Loucy (cell line): Measurements from ENCODE around the gene UGT8.
"Not testable (repeated sequence)": the region's sequence is repeated elsewhere in the genome, so short reads cannot be mapped to it uniquely, and the experiment has no call there.

Source experiments
- H2AFZ ChIP-seq: fragments of 200-600 bp; sonication (generic); 2 replicates; pipeline ENCODE4 v1.6.0; 2016; ENCODE audit warnings: antibody characterized with exemption, mild to moderate bottlenecking, low read length, moderate library complexity
- H3F3A ChIP-seq: fragments of 200-600 bp; 2 replicates; pipeline ENCODE4 v1.6.0; 2016; ENCODE audit warnings: antibody characterized with exemption, low read depth, mild to moderate bottlenecking
- H3K27me3 ChIP-seq: fragments of 200-600 bp; sonication (generic); 2 replicates; pipeline ENCODE4 v1.6.1; 2014; ENCODE audit warnings: low read length, mild to moderate bottlenecking; ENCODE audit not compliant: insufficient read depth, poor library complexity, severe bottlenecking
- H3K36me3 ChIP-seq: fragments of 200-600 bp; sonication (generic); 2 replicates; pipeline ENCODE4 v1.6.1; 2016; ENCODE audit warnings: low read length; ENCODE audit not compliant: insufficient read depth
- H3K4me1 ChIP-seq: fragments of 200-600 bp; sonication (generic); 2 replicates; pipeline ENCODE4 v1.5.1; 2014; ENCODE audit warnings: low read length, mild to moderate bottlenecking; ENCODE audit not compliant: insufficient read depth, poor library complexity, severe bottlenecking
- H3K4me2 ChIP-seq: fragments of 200-600 bp; sonication (generic); 2 replicates; pipeline ENCODE4 v1.6.0; 2014; ENCODE audit warnings: antibody characterized with exemption, low read length, low read depth, mild to moderate bottlenecking; ENCODE audit not compliant: poor library complexity, severe bottlenecking
- H3K4me3 ChIP-seq: fragments of 200-600 bp; sonication (generic); 2 replicates; pipeline ENCODE4 v1.5.1; 2014; ENCODE audit warnings: low read length, mild to moderate bottlenecking, mixed read lengths; ENCODE audit not compliant: poor library complexity, severe bottlenecking
- H3K79me2 ChIP-seq: fragments of 200-600 bp; sonication (generic); 2 replicates; pipeline ENCODE4 v1.6.1; 2014; ENCODE audit warnings: low read length; ENCODE audit not compliant: insufficient read depth
- H3K9ac ChIP-seq: fragments of 200-600 bp; sonication (generic); 2 replicates; pipeline ENCODE4 v1.6.0; 2014; ENCODE audit warnings: mild to moderate bottlenecking, low read depth, low read length, moderate library complexity; ENCODE audit not compliant: poor library complexity, severe bottlenecking
- H3K9me2 ChIP-seq: fragments of 200-600 bp; sonication (generic); replicated peaks from 2 replicates; pipeline ENCODE4 v1.6.1; 2016; ENCODE audit warnings: low read depth, low read length, mixed read lengths
- H3K9me3 ChIP-seq: fragments of 200-600 bp; sonication (generic); 2 replicates; pipeline ENCODE4 v1.6.1; 2014; ENCODE audit warnings: mild to moderate bottlenecking, antibody characterized with exemption, low read length, low read depth; ENCODE audit not compliant: insufficient read depth
- H4K20me1 ChIP-seq: fragments of 200-600 bp; sonication (generic); 2 replicates; pipeline ENCODE4 v1.6.0; 2014; ENCODE audit warnings: antibody characterized with exemption, low read length, mild to moderate bottlenecking; ENCODE audit not compliant: insufficient read depth, poor library complexity, severe bottlenecking
- EZH2phosphoT487 ChIP-seq: fragments of 200-600 bp; IDR thresholded peaks from 2 replicates; pipeline ENCODE4 v1.6.1; 2018; ENCODE audit warnings: antibody characterized with exemption, mild to moderate bottlenecking, moderate library complexity, borderline replicate concordance
- TF ChIP-seq, protein P1 (sequence below): fragments of 200-600 bp; sonication (generic); conservative IDR thresholded peaks from 2 replicates; pipeline ENCODE4 v1.5.1; 2014; ENCODE audit warnings: mild to moderate bottlenecking, antibody characterized with exemption, low read length

The UGT8 gene

DNA sequence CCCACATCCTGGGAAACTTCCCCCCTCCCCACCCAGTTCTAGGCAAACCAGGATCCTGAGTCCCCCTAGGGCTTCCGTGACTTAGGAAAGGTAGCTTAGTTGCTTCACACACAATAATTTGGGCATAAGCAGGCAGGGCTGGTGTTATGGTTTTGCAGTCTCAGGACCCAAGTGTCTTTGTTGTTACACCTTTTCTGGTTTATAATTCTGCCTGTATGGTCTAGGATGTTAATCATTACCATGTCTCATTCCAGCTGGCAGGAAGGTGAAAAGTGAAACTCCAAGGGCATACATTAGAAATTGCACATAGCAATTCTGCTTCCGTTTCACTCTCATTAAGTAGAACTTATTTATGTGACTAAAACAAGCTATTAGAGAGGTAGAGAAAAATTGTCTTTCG is 16.8 kb downstream of the UGT8 start:
- no peak overlapping the region for H3K4me3 ChIP-seq
- H3K9ac ChIP-seq: no peak overlapping the region
- no peak overlapping the region for H3K4me2 ChIP-seq
- no peaks in the 10 kb centered on the region for H3F3A ChIP-seq
- H3K9me3 ChIP-seq: no peaks in the 10 kb centered on the region
- H3K4me1 ChIP-seq: no peaks in the 10 kb centered on the region
- H3K27me3 ChIP-seq: no peaks in the 10 kb centered on the region
- no peaks in the 10 kb centered on the region for H3K36me3 ChIP-seq
- no peak overlapping the region for H2AFZ ChIP-seq
- TF ChIP-seq EZH2phosphoT487: no peak
- TF ChIP-seq, protein P1, sequence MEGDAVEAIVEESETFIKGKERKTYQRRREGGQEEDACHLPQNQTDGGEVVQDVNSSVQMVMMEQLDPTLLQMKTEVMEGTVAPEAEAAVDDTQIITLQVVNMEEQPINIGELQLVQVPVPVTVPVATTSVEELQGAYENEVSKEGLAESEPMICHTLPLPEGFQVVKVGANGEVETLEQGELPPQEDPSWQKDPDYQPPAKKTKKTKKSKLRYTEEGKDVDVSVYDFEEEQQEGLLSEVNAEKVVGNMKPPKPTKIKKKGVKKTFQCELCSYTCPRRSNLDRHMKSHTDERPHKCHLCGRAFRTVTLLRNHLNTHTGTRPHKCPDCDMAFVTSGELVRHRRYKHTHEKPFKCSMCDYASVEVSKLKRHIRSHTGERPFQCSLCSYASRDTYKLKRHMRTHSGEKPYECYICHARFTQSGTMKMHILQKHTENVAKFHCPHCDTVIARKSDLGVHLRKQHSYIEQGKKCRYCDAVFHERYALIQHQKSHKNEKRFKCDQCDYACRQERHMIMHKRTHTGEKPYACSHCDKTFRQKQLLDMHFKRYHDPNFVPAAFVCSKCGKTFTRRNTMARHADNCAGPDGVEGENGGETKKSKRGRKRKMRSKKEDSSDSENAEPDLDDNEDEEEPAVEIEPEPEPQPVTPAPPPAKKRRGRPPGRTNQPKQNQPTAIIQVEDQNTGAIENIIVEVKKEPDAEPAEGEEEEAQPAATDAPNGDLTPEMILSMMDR: no peak
- H3K9me2 ChIP-seq: no peaks in the 10 kb centered on the region
- no peaks in the 10 kb centered on the region for H3K79me2 ChIP-seq
- no peaks in the 10 kb centered on the region for H4K20me1 ChIP-seq

DNA sequence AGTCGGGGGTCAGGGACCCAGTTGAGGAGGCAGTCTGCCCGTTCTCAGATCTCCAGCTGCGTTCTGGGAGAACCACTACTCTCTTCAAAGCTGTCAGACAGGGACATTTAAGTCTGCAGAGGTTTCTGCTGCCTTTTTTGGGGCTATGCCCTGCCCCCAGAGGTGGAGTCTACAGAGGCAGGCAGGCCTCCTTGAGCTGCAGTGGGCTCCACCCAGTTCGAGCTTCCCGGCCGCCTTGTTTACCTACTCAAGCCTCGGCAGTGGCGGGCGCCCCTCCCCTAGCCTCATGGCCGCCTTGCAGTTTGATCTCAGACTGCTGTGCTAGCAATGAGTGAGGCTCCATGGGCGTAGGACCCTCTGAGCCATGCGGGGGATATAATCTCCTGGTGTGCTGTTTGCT is 17.4 kb downstream of the UGT8 start:
- not testable (repeated sequence) for H2AFZ ChIP-seq, H3K79me2 ChIP-seq, H3K36me3 ChIP-seq, H3K4me1 ChIP-seq, H3K4me3 ChIP-seq, H3K9me2 ChIP-seq, H4K20me1 ChIP-seq, H3K9ac ChIP-seq, H3F3A ChIP-seq, H3K27me3 ChIP-seq, H3K9me3 ChIP-seq, H3K4me2 ChIP-seq

DNA sequence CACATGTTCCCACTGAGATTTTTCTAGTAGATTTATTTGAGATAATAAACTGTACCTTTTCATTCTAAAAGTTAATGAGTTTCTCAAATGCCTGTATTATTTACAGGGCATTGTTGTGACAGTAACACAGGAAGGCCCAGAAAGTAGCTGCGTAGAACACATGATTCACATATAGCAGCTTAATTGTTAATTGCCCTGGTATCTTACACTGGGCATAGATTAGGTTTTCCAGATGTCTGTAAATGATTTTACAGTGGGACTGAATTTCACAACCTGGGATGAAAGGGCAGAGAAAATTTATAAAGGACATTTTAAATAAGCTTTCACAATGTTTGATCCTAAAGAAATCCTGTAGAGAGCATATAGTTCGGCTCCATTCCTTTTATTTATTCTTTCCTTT is 27.6 kb downstream of the UGT8 start:
- Histone ChIP-seq H3K36me3 (no peaks in the 10 kb centered on the region), H3K27me3 (no peaks in the 10 kb centered on the region), H3K79me2 (no peaks in the 10 kb centered on the region), H3K9me3 (no peaks in the 10 kb centered on the region), H3F3A (no peaks in the 10 kb centered on the region), H2AFZ (no peak overlapping the region), H3K4me2 (no peak overlapping the region), H3K4me1 (no peaks in the 10 kb centered on the region), H3K9me2 (no peaks in the 10 kb centered on the region), H3K9ac (no peak overlapping the region), H3K4me3 (no peak overlapping the region), H4K20me1 (no peaks in the 10 kb centered on the region)
- TF ChIP-seq EZH2phosphoT487: no peak
- TF ChIP-seq, protein P1: no peak

DNA sequence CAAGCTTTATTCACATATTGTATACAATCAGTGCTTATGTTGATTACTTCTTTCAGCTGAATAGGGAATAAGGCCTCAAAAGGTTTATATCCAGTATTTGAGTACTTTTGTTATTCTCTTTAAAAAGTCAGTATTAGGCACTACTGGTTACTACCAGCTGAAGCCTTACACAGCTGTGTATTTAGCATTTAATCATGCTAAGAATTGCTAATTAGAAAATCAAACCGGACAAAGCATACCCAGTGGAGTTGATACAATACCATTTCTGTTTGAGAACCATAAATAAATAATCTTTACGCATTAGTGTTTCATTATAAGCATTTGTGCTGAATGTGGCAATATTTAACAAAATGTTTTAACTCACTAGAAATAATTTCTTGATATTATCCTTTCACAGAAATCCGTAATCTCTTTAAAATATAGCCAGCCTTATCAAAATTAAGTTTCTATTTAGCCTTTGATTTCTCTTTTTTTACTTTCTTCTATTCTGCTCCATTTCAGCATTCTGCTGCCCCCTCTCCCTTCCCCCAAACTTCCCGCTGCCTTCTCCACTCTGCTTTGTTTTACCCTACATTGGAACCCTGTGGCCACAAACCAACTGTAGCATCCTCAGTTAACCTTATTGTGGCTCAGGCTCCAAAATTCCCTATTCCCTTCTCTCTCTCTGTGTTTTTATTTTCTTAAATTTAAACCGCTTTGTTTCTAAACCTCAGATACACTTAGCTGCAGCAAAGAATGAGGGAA is 37.8 kb downstream of the UGT8 start:
- Histone ChIP-seq H3F3A (no peaks in the 10 kb centered on the region), H3K4me2 (no peak overlapping the region), H2AFZ (no peak overlapping the region), H3K9ac (no peak overlapping the region), H3K79me2 (no peaks in the 10 kb centered on the region), H3K4me1 (no peaks in the 10 kb centered on the region), H3K27me3 (no peaks in the 10 kb centered on the region), H3K36me3 (no peaks in the 10 kb centered on the region), H3K4me3 (no peak overlapping the region), H3K9me3 (no peaks in the 10 kb centered on the region), H4K20me1 (no peaks in the 10 kb centered on the region), H3K9me2 (no peaks in the 10 kb centered on the region)
- TF ChIP-seq, protein P1: no peak
- TF ChIP-seq EZH2phosphoT487: no peak
